ENCODE measurements around the gene NOP53.

- TF ChIP-seq CTCF (IDR thresholded peaks at IDR 0.05; ENCODE audit: low read depth, low read length, missing input control) (no peak), YY1 (IDR thresholded peaks at IDR 0.05) (peak; percentile 100), EGR1 (IDR thresholded peaks at IDR 0.05; ENCODE audit: low read depth in 2 of 2) (peak in 1 of 2 donors; percentile 63), RAD21 (IDR thresholded peaks at IDR 0.05) (no peak), REST (IDR thresholded peaks at IDR 0.05) (peak; percentile 85), MAX (IDR thresholded peaks at IDR 0.05) (no peak), NR2F2 (IDR thresholded peaks at IDR 0.05) (no peak), SP1 (IDR thresholded peaks at IDR 0.05) (peak; percentile 40), GABPA (IDR thresholded peaks at IDR 0.05 in 1 of 2, conservative IDR thresholded peaks at IDR 0.05 in 1 of 2) (peak; percentile 85 to 96), JUND (IDR thresholded peaks at IDR 0.05) (no peak), RXRA (IDR thresholded peaks at IDR 0.05) (peak; percentile 3 to 17)
Observed at GRCh38 chr19:47745010-47745901, at the start of gene NOP53.
